ENCODE measurements around the gene AKR1E2. TPM values are rescaled to one million over a fixed set of nuclear protein-coding genes. Genes with fewer than 3 reads are reported as not detected.

The AKR1E2 gene
- total and polyA plus RNA-seq, 9 of the 15 experiments (the other 6 are each of a cell fraction or from before 2014, with no cell fraction given): 4.2 to 16.6 (median 9.8) TPM

- TF ChIP-seq ZNF584 (CRISPR knock-in tag; IDR thresholded peaks at IDR 0.05; ENCODE audit: low read depth) (no peak), ZFX (CRISPR knock-in tag; IDR thresholded peaks at IDR 0.05) (peak; percentile 56; the same call in 1 of the 2 replicates), RFX5 (IDR thresholded peaks at IDR 0.05; ENCODE audit: low read depth, low read length) (no peak), IFI16 (CRISPR knock-in tag; IDR thresholded peaks at IDR 0.05) (no peak), SRF (CRISPR knock-in tag; IDR thresholded peaks at IDR 0.05) (no peak), TCF7L2 (IDR thresholded peaks at IDR 0.05; ENCODE audit: low read depth, low read length) (no peak), BMI1 (IDR thresholded peaks at IDR 0.05; ENCODE audit: low read length) (no peak)
- TF ChIP-seq, protein P1, sequence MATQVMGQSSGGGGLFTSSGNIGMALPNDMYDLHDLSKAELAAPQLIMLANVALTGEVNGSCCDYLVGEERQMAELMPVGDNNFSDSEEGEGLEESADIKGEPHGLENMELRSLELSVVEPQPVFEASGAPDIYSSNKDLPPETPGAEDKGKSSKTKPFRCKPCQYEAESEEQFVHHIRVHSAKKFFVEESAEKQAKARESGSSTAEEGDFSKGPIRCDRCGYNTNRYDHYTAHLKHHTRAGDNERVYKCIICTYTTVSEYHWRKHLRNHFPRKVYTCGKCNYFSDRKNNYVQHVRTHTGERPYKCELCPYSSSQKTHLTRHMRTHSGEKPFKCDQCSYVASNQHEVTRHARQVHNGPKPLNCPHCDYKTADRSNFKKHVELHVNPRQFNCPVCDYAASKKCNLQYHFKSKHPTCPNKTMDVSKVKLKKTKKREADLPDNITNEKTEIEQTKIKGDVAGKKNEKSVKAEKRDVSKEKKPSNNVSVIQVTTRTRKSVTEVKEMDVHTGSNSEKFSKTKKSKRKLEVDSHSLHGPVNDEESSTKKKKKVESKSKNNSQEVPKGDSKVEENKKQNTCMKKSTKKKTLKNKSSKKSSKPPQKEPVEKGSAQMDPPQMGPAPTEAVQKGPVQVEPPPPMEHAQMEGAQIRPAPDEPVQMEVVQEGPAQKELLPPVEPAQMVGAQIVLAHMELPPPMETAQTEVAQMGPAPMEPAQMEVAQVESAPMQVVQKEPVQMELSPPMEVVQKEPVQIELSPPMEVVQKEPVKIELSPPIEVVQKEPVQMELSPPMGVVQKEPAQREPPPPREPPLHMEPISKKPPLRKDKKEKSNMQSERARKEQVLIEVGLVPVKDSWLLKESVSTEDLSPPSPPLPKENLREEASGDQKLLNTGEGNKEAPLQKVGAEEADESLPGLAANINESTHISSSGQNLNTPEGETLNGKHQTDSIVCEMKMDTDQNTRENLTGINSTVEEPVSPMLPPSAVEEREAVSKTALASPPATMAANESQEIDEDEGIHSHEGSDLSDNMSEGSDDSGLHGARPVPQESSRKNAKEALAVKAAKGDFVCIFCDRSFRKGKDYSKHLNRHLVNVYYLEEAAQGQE (IDR thresholded peaks at IDR 0.05; ENCODE audit: borderline replicate concordance): peak; percentile 82
- TF ChIP-seq, protein P1 (CRISPR knock-in tag; IDR thresholded peaks at IDR 0.05; ENCODE audit: low read depth): no peak
Observed at GRCh38 chr10:4848356-4849041, 22.5 kb downstream of the AKR1E2 start (continued).
